ENCODE data around the gene H2AZ2.
"Not testable (repeated sequence)": the region's sequence is repeated elsewhere in the genome, so short reads cannot be mapped to it uniquely, and the experiment has no call there.

The H2AZ2 gene

DNA sequence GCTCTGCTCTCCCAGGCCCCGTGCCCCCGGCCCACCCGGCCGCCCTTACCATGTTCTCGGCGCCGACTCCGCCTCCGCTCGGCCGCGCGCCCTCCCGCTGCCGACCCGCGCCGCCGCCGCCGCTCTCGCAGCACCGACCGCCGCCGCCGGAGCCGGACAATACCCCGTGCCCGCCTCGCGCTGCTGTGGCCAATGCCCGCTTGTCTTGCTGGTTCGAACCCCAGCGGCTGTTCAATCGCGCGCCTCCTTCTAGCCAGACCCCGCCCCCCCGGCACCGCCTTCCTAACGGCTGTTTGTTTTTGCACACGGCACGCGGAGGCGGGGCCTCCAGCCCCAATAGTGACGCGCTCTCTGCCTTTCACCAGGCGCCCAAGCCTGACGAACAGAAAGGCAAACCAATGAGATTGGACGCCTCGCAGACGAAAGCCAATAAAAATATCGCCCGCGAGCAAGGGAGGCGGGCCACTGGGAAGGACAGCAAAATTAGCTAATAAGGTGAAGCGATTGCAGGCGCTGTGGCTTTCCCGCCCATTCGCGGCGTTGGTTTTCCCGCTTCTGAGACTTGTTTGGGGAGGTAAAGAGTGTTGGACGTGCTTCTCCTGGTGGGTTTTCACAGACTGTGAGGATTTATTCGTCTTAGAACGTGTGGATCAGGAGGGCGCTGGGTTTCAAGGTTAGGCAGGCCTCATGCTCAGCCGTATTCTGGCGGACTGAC lies at the start of gene H2AZ2:
H2AZ2 (minus strand) TSS at position 168 of the 715 bp plus-strand sequence; CDS start at position 52, 116 bp downstream.
- peak; percentile 100 for DNase-seq (ENCODE audit: low read depth)

DNA sequence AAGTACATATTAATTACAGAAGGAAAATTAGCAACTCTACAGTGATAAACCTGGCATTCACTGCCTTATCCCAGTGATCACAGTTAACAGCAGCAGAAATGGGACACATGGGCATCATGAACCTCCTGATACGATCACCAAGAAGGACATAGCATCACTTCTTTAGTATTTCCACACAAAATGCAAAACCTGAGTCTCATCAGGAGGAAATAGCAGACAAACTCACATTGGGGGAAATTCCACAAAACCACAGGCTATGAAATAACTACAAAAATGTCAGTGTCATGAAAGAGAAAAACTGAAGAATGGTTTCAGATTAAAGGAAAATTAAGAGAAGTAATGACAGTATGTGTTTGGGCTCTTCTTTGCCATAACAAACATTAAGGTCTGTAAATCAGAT lies 49.4 kb upstream of the H2AZ2 start:
- DNase-seq (ENCODE audit: low read depth): no peak

DNA sequence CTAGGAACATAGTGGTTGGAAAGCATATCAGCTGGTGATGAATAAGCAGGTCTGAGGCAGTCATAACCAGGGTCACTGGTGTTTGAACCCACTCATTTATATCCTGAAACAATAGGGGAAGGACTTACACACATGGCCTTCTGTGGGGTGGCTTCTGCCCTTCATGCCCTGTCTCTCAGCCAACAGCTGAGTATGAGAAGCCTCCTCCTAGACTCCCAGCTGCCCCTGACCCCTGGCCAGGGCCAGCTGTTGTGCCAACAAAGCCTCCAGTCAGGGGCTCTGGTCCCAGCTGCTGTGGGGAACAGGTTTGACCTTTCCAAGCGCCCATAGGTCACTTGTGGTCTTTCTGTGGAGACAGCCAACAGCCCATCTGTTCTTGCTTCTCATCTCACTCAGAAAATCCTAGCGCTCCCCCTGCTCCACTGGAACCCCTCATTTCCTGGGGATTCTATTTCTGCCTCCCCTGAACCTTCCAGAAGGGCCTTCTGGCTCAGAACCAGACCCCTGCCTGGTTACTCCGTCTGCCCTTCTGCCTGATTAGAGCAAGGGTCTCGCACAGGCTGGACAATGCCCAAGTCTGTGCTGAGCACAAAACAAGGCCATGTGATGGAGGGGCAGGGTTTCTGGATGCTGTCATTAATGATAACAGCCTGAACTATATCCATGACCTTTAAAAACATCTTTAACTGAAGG lies 47.1 kb upstream of the H2AZ2 start:
- DNase-seq (ENCODE audit: low read depth): no peak

- DNase-seq (ENCODE audit: low read depth): no peak
Observed at GRCh38 chr7:44893710-44894234, 45.9 kb upstream of the H2AZ2 start.

GRCh38 chr7:44891791-44892190 lies 43.9 kb upstream of the H2AZ2 start:
- no peak for DNase-seq (ENCODE audit: low read depth)

DNA sequence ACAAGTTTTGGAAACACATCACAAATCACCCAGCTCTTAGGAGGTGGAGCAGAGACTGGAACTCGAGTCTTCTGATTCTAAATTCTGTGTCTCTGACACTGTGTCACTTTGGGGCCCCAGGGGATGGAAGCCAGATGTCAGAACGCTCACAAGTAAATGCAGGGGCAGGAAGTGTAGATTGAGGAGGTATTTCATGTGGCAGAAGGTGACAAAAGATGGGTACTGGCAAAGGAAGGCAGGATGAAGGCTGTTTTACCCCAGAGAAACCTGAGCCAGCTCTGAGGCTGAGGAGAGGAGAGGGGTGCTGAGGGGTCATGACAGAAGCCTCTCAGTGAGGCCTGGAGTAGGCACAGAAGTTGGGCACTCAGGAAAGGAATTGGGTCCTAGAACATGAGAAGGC lies 43.5 kb upstream of the H2AZ2 start:
- DNase-seq (ENCODE audit: low read depth): no peak

- no peak for DNase-seq (ENCODE audit: low read depth)
Observed at GRCh38 chr7:44889086-44889781, 41.3 kb upstream of the H2AZ2 start.

- DNase-seq (ENCODE audit: low read depth): no peak
Observed at GRCh38 chr7:44887293-44887692, 39.4 kb upstream of the H2AZ2 start.

DNA sequence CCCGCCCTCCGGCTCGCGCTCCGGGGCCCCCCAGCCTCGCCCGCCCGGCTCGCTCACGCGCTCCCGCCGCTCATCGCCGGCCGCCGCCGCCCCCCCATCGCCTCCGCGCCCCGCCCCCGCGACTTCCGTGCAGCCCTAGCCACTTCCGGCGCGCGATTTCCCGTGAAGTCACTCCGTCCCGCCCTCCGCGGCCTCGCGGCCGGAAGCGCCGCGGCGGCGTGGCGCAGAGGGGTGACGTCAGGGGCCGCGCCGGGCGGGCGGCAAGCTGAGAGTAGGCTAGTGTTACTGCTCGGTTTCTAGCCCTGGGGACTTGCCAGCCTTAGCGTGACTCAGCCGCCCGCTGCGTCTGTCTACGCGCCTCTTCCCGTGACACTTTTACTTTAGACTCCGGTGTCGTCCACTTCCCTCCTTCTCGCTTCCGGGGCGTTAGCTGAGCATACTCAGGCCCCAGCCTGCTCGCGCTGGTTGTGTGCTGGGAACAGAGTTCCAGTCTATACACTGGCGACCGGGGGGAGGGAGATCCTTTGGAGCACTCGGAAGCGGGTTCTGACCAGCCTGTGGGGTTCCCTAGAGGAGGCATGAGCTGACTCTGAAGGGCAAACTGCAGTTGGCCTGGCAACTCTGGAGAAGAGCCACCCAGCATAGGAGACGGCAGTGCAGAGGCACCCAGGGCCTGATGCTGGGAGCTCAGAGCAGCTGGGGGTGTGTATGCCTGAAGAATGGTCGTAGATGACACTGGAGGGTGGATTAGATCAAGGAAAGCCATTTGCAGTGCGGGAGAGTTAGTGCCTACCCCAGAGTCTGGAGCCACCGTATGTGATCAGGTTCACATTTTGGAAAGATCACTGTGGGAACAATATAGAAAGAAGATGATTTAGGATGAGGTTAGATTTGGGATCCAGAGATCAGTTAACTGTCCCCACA lies 37.8 kb upstream of the H2AZ2 start, which contains the start of gene PURB:
PURB (minus strand) TSS at position 137 of the 924 bp plus-strand sequence. CDS start 182 bp downstream, outside the sequence.
- DNase-seq (ENCODE audit: low read depth): peak; percentile 98

- DNase-seq (ENCODE audit: low read depth): peak; percentile 43
Observed at GRCh38 chr7:44884621-44885393, 36.9 kb upstream of the H2AZ2 start.

DNA sequence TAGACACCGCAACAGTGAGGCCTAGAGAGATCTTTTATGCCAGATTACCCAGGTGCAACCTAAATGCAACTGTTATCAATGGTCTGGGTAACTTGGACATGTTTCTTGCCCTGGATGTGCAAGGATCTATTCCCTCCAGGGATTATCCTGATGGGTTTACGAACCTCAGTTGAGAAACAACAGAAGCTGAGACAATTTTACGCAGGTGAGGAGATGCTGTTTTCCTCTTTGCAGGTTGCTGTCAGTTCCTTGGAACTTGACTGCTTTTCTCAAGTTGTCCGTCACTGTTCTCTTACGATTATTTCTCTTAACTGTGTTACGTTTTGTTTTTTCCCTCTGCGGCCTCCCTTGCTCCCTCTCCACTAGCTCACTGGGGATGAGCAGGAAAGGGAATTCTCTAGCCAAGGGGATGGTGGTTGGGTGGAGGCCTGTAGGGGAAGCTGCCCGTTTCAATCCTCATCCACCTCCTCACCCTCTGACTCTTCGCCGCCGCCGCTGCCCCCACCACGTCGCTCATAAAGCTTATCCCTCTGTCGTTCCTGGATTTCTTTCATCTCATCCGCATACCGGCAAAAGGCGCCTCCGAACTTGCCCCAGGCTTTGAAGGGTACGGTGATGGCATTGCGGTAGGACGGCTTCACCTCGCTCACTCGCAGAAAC lies 36.2 kb upstream of the H2AZ2 start:
- no peak for DNase-seq (ENCODE audit: low read depth)

- DNase-seq (ENCODE audit: low read depth): no peak
Observed at GRCh38 chr7:44882899-44883298, 35.0 kb upstream of the H2AZ2 start.

- no peak for DNase-seq (ENCODE audit: low read depth)
Observed at GRCh38 chr7:44881610-44882009, 33.7 kb upstream of the H2AZ2 start.

- DNase-seq (ENCODE audit: low read depth): no peak
Observed at GRCh38 chr7:44881066-44881600, 33.2 kb upstream of the H2AZ2 start.

- DNase-seq (ENCODE audit: low read depth): no peak
Observed at GRCh38 chr7:44880317-44881018, 32.6 kb upstream of the H2AZ2 start.

GRCh38 chr7:44876393-44876792 lies 28.5 kb upstream of the H2AZ2 start:
- no peak for DNase-seq (ENCODE audit: low read depth)

DNA sequence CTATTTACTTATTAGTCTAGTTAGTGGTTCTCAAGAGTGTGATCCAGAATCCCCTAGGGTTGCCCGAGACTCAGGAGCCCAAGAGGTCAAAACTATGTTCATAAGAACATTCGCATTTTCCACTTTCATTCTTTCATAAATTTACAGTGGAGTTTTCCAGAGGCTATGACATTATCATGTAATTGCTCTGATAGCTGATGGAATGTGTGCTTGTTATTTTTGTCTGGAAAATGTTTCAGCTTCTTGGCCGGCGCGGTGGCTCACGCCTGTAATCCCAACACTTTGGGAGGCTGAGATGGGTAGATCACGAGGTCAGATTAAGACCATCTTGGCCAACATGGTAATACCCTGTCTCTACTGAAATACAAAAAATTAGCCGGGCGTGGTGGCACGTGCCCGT lies 27.4 kb upstream of the H2AZ2 start:
- DNase-seq (ENCODE audit: low read depth): no peak

GRCh38 chr7:44872787-44873186 lies 24.9 kb upstream of the H2AZ2 start:
- no peak for DNase-seq (ENCODE audit: low read depth)

DNA sequence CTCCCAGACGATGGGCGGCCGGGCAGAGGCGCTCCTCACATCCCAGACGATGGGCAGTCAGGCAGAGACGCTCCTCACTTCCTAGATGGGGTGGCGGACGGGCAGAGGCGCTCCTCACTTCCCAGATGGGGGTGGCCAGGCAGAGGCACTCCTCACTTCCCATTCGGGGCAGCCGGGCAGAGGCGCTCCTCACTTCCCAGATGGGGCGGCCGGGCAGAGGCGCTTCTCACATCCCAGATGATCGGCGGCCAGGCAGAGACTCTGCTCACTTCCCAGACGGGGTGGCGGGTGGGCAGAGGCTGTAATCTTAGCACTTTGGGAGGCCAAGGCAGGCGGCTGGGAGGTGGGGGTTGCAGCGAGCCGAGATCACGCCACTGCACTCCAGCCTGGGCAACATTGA lies 24.0 kb upstream of the H2AZ2 start:
- DNase-seq (ENCODE audit: low read depth): not testable (repeated sequence)
